ENCODE results near the gene CA11.
A peak's percentile ranks its signal among the peaks of the same experiment; 100 is the strongest.
"Not testable (repeated sequence)": the region's sequence is repeated elsewhere in the genome, so short reads cannot be mapped to it uniquely, and the experiment has no call there.

Gene CA11

DNA sequence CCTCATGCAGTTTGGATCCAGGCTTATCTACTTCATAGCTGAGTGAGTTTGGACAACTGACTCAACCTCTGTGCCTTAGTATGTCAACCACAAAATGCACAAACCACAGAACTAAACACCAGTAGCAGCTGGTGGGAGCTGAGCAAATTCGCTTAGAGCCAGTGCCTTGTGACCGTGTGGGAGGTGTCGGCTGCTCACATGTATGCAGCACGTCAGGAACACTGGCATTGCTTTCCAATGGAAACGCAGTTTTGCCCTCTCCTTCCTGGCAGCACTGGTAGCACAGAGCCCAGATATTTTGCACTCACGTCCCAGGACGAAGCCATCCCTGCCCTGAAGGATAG, 35.1 kb upstream of the CA11 start:
- DNase-seq (ENCODE audit: low spot score) = peak; percentile 50
- TF ChIP-seq, protein P1, sequence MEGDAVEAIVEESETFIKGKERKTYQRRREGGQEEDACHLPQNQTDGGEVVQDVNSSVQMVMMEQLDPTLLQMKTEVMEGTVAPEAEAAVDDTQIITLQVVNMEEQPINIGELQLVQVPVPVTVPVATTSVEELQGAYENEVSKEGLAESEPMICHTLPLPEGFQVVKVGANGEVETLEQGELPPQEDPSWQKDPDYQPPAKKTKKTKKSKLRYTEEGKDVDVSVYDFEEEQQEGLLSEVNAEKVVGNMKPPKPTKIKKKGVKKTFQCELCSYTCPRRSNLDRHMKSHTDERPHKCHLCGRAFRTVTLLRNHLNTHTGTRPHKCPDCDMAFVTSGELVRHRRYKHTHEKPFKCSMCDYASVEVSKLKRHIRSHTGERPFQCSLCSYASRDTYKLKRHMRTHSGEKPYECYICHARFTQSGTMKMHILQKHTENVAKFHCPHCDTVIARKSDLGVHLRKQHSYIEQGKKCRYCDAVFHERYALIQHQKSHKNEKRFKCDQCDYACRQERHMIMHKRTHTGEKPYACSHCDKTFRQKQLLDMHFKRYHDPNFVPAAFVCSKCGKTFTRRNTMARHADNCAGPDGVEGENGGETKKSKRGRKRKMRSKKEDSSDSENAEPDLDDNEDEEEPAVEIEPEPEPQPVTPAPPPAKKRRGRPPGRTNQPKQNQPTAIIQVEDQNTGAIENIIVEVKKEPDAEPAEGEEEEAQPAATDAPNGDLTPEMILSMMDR (IDR thresholded peaks at IDR 0.05; ENCODE audit: extremely low read depth, missing control alignments) = no peak

- TF ChIP-seq, protein P1 (IDR thresholded peaks at IDR 0.05; ENCODE audit: extremely low read depth, missing control alignments) = no peak
- DNase-seq (ENCODE audit: low spot score) = no peak
Observed at GRCh38 chr19:48680436-48681126, 34.6 kb upstream of the CA11 start.

- DNase-seq (ENCODE audit: low spot score) = not testable (repeated sequence)
Observed at GRCh38 chr19:48680006-48680405, 34.0 kb upstream of the CA11 start.

- TF ChIP-seq, protein P1 (IDR thresholded peaks at IDR 0.05; ENCODE audit: extremely low read depth, missing control alignments) = no peak
- DNase-seq (ENCODE audit: low spot score) = no peak
Observed at GRCh38 chr19:48678201-48678600, 32.2 kb upstream of the CA11 start.

GRCh38 chr19:48676887-48677286, 30.9 kb upstream of the CA11 start:
- DNase-seq (ENCODE audit: low spot score) = no peak
- TF ChIP-seq, protein P1 (IDR thresholded peaks at IDR 0.05; ENCODE audit: extremely low read depth, missing control alignments) = no peak

- TF ChIP-seq, protein P1 (IDR thresholded peaks at IDR 0.05; ENCODE audit: extremely low read depth, missing control alignments) = no peak
- no peak for DNase-seq (ENCODE audit: low spot score)
Observed at GRCh38 chr19:48676487-48676886, 30.5 kb upstream of the CA11 start.

GRCh38 chr19:48674921-48675824, 29.2 kb upstream of the CA11 start:
- TF ChIP-seq, protein P1 (IDR thresholded peaks at IDR 0.05; ENCODE audit: extremely low read depth, missing control alignments) = peak; percentile 85
- peak; percentile 95 for DNase-seq (ENCODE audit: low spot score)
